Measurements from ENCODE around the gene PAPPA.

PAPPA gene

GRCh38 chr9:116313638-116314037 lies 160.0 kb downstream of the PAPPA start (continued):
- TF ChIP-seq REST (tag by site-specific recombination; IDR thresholded peaks at IDR 0.05) (no peak), ZNF658 (tag by site-specific recombination; IDR thresholded peaks at IDR 0.05) (no peak), ZNF132 (tag by site-specific recombination; IDR thresholded peaks at IDR 0.05; ENCODE audit: borderline replicate concordance) (no peak), ZNF398 (tag by site-specific recombination; IDR thresholded peaks at IDR 0.05) (no peak), ZNF621 (tag by site-specific recombination; IDR thresholded peaks at IDR 0.05) (no peak), ZNF747 (tag by site-specific recombination; IDR thresholded peaks at IDR 0.05) (no peak)

- Histone ChIP-seq H3K4me3 (ENCODE audit: low read depth, low read length) (no peak overlapping the region), H3K9me3 (ENCODE audit: control insufficient read depth, insufficient read depth, low read depth, low read length) (no peaks in the 10 kb centered on the region), H3K27ac (ENCODE audit: extremely low read depth, low read depth, low read length) (no peak overlapping the region), H3K4me1 (ENCODE audit: control insufficient read depth, insufficient read depth, low read length) (no peaks in the 10 kb centered on the region), H3K36me3 (ENCODE audit: control insufficient read depth in 2 of 2, insufficient read depth in 1 of 2, low read length in 2 of 2) (no peaks in the 10 kb centered on the region)
- ChIA-PET CTCF (interaction anchor here (1.2 kb wide), 1 partner anchor 40 kb away, joined by 3 read pairs; no protein-coding TSS in a partner anchor), POLR2A (no interaction called here)
- TF ChIP-seq ZBTB17 (tag by site-specific recombination; IDR thresholded peaks at IDR 0.05) (no peak), ZBTB6 (tag by site-specific recombination; IDR thresholded peaks at IDR 0.05) (no peak), GLIS2 (tag by site-specific recombination; IDR thresholded peaks at IDR 0.05) (no peak), ZNF48 (tag by site-specific recombination; IDR thresholded peaks at IDR 0.05) (no peak), ZNF280C (tag by site-specific recombination; IDR thresholded peaks at IDR 0.05) (no peak), ZNF768 (tag by site-specific recombination; IDR thresholded peaks at IDR 0.05) (no peak), ZNF148 (tag by site-specific recombination; IDR thresholded peaks at IDR 0.05; ENCODE audit: borderline replicate concordance) (no peak), IKZF3 (tag by site-specific recombination; IDR thresholded peaks at IDR 0.05) (no peak), ZNF558 (tag by site-specific recombination; IDR thresholded peaks at IDR 0.05) (no peak), GFI1B (tag by site-specific recombination; IDR thresholded peaks at IDR 0.05) (no peak), ZBTB48 (tag by site-specific recombination; IDR thresholded peaks at IDR 0.05) (no peak), ZNF223 (tag by site-specific recombination; IDR thresholded peaks at IDR 0.05) (no peak), ZNF140 (tag by site-specific recombination; IDR thresholded peaks at IDR 0.05) (no peak), ATF2 (tag by site-specific recombination; IDR thresholded peaks at IDR 0.05; ENCODE audit: low read depth) (no peak), KLF16 (tag by site-specific recombination; IDR thresholded peaks at IDR 0.05) (no peak), YY2 (tag by site-specific recombination; IDR thresholded peaks at IDR 0.05) (no peak), ZNF747 (tag by site-specific recombination; IDR thresholded peaks at IDR 0.05) (no peak), ZNF341 (tag by site-specific recombination; IDR thresholded peaks at IDR 0.05; ENCODE audit: low read depth) (no peak)
Measured at GRCh38 chr9:116316246-116316645, 162.7 kb downstream of the PAPPA start.

All from HEK293 (cell line).